GM12878 (cell line): Measurements from ENCODE around the gene PHC2. TPM values are rescaled to one million over a fixed set of nuclear protein-coding genes. Genes with fewer than 3 reads are reported as not detected.

Source experiments
- ATAC-seq: fragments of 200-7000 bp; cut with Tn5 transposase; 3 replicates; pipeline ENCODE4 v1.9.1; 2020; ENCODE audit warnings: mild to moderate bottlenecking, moderate library complexity
- BruUV-seq: library from RNA; stranded (reverse); fragments of 400-500 nt; replicated peaks from 2 replicates; lab custom pipeline; 2021; lab: Mats Ljungman, UMichigan
- CTCF ChIA-PET: fragments of 300-600 bp; sonication (Branson Sonifier 250); formaldehyde crosslinking; extraction: SDS; loops from one replicate; lab custom pipeline; 2021; ENCODE audit warnings: inconsistent platforms; lab: Yijun Ruan, JAX
- POLR2A ChIA-PET: fragments of 350-600 bp; formaldehyde crosslinking; extraction: SDS; loops from one replicate; lab custom pipeline; 2021; ENCODE audit warnings: inconsistent platforms; lab: Charles Lee
- RAD21 ChIA-PET: fragments of 300-600 bp; sonication (Branson Sonifier 250); formaldehyde crosslinking; loops from one replicate; lab custom pipeline; 2023; ENCODE audit warnings: antibody characterized with exemption; ENCODE audit not compliant: unreplicated experiment; lab: Charles Lee
- SMC1A ChIA-PET: fragments of 300-600 bp; sonication (Branson Sonifier 250); formaldehyde crosslinking; loops from one replicate; lab custom pipeline; 2023; ENCODE audit not compliant: unreplicated experiment, uncharacterized antibody; lab: Charles Lee
- DNase-seq: peaks from one replicate; pipeline ENCODE4 v3.0.0-alpha.2; 2011; ENCODE audit warnings: low read depth, low spot score
- FAIRE-seq: peaks from 3 replicates; lab custom pipeline; 2011; peaks lifted over from hg19 to GRCh38; lab: Jason Lieb, UNC
- H2AFZ ChIP-seq: 2 replicates; pipeline ENCODE4 v1.6.0; 2011; ENCODE audit warnings: low read depth, low read length, control low read depth; ENCODE audit not compliant: control insufficient read depth
- H3K27ac ChIP-seq: 2 replicates; pipeline ENCODE4 v1.5.1; 2011; ENCODE audit warnings: control low read depth; ENCODE audit not compliant: control insufficient read depth, insufficient read depth
- H3K27me3 ChIP-seq, 2 experiments: replicated peaks in 1 of 2; 2 replicates each; pipeline versions ENCODE4 v1.6.0 to v1.6.1; 2011; ENCODE audit warnings: low read length in 1 of 2; ENCODE audit not compliant: control insufficient read depth in 2 of 2, insufficient read depth in 2 of 2
- H3K36me3 ChIP-seq, 2 experiments: 2 replicates each; pipeline ENCODE4 v1.5.1; 2011; ENCODE audit warnings: low read length in 1 of 2; ENCODE audit not compliant: control insufficient read depth in 2 of 2, insufficient read depth in 2 of 2
- H3K4me1 ChIP-seq: 2 replicates; pipeline ENCODE4 v1.6.1; 2011; ENCODE audit warnings: mild to moderate bottlenecking, low read length, moderate library complexity, mixed read lengths; ENCODE audit not compliant: control insufficient read depth, insufficient read depth
- H3K4me2 ChIP-seq: 2 replicates; pipeline ENCODE4 v1.6.0; 2011; ENCODE audit warnings: control low read depth; ENCODE audit not compliant: control insufficient read depth, insufficient read depth
- H3K4me3 ChIP-seq: fragments of 200-600 bp; sonication (generic); 2 replicates; pipeline ENCODE4 v1.5.1; 2016
- H3K79me2 ChIP-seq: 2 replicates; pipeline ENCODE4 v1.6.0; 2011; ENCODE audit warnings: low read length; ENCODE audit not compliant: control insufficient read depth, insufficient read depth
- H3K9ac ChIP-seq: 2 replicates; pipeline ENCODE4 v1.8.0; 2011; ENCODE audit warnings: low read length, control low read depth, mixed read lengths; ENCODE audit not compliant: control insufficient read depth, insufficient read depth
- H3K9me3 ChIP-seq: replicated peaks from 3 replicates; pipeline ENCODE4 v1.5.1; 2011; ENCODE audit warnings: mild to moderate bottlenecking, low read length; ENCODE audit not compliant: control insufficient read depth, insufficient read depth
- H4K20me1 ChIP-seq: 2 replicates; pipeline ENCODE4 v1.6.0; 2011; ENCODE audit not compliant: control insufficient read depth, insufficient read depth
- E4F1 ChIP-seq: fragments of 450-650 bp; IDR thresholded peaks from 2 replicates; pipeline ENCODE4 v1.6.1; 2018; ENCODE audit warnings: borderline replicate concordance, mild to moderate bottlenecking; ENCODE audit not compliant: partially characterized antibody
- NFYA ChIP-seq: IDR thresholded peaks from 2 replicates; pipeline ENCODE4 v1.6.1; 2011; ENCODE audit warnings: low read depth, mild to moderate bottlenecking, low read length, improper control_type of control experiment, borderline replicate concordance
- NRF1 ChIP-seq: conservative IDR thresholded peaks from 2 replicates; pipeline ENCODE4 v1.6.1; 2011; ENCODE audit warnings: mild to moderate bottlenecking, low read depth, low read length, improper control_type of control experiment
- PAX8 ChIP-seq: fragments of 450-650 bp; IDR thresholded peaks from 2 replicates; pipeline ENCODE4 v1.6.1; 2017; ENCODE audit warnings: mild to moderate bottlenecking, moderate library complexity
- in situ Hi-C: fragments of 300-500 bp; cut with MboI; formaldehyde crosslinking; loops from 9 replicates; pipeline ENCODE4 v1.14.3; 2018; ENCODE audit warnings: mixed read lengths
- intact Hi-C: fragments of 100-400 bp; cut with micrococcal nuclease; formaldehyde crosslinking; loops from one replicate; pipeline ENCODE4 v1.14.2; 2022; ENCODE audit not compliant: unreplicated experiment
- polyA plus RNA-seq, 11 experiments: library from polyadenylated mRNA; depleted of rRNA in 4 of 11; unstranded in 6 of 11; stranded (reverse) in 5 of 11; fragments of >200 nt; fragmentation: Nextera tagmentation in 4 of 11; fragmentation: Illumina TruSeq in 1 of 11; extraction: Ambion mirVana in 4 of 11; extraction: Trizol in 1 of 11; gene quantifications; 1 replicate in 1 of 11; 2 replicates in 10 of 11; pipeline versions ENCODE4 v1.2.1 to v1.2.3, GENCODE V29; 2011 to 2016; ENCODE audit warnings: inconsistent platforms in 2 of 11, missing spikeins in 2 of 11, low read depth in 1 of 11
- total RNA-seq, 4 experiments: library from RNA; depleted of rRNA in 3 of 4; stranded (reverse); fragments of >200 nt in 3 of 4; fragmentation: Illumina TruSeq in 1 of 4; extraction: Trizol in 1 of 4; gene quantifications; 2 replicates each; pipeline versions ENCODE4 v1.2.1 to v1.2.3, GENCODE V29; 2013 to 2021
- TF ChIP-seq, protein P1 (sequence below): fragments of 450-650 bp; conservative IDR thresholded peaks from 2 replicates; pipeline ENCODE4 v1.6.1; 2017; ENCODE audit warnings: mild to moderate bottlenecking, moderate library complexity
- TF ChIP-seq, protein P2 (sequence below): IDR thresholded peaks from 2 replicates; pipeline ENCODE4 v1.6.1; 2012; ENCODE audit warnings: improper control_type of control experiment, low read depth, low read length; ENCODE audit not compliant: insufficient replicate concordance

The PHC2 gene
- total and polyA plus RNA-seq, 10 of the 15 experiments (the other 5 are each of a cell fraction or from before 2014, with no cell fraction given) = 2.0 to 35.9 (median 16.4) TPM

- no peaks in the 10 kb centered on the region for H4K20me1 ChIP-seq
- H3K4me1 ChIP-seq = peaks cover 7% of the 10 kb centered on the region
- in situ Hi-C loops = no loop called here
- H3K36me3 ChIP-seq = 0 out of 4 replicates have a peak, but pooled peaks cover 0 to under 1% of the 10 kb centered on the region in 2 experiments
- H3K4me2 ChIP-seq = 0 out of 2 replicates have a peak overlapping the region, but pooled peaks have one; percentile 20
- intact Hi-C loops = loop anchor here (5.0 kb wide), 1 partner anchor 138 kb away; no protein-coding TSS in a partner anchor
- no TSS peak for BruUV-seq
- no peak overlapping the region for H3K27ac ChIP-seq
- no peaks in the 10 kb centered on the region for H3K9me3 ChIP-seq
- H2AFZ ChIP-seq = no peak overlapping the region
- FAIRE-seq (no peak), DNase-seq (no peak), ATAC-seq (no peak)
- ChIA-PET POLR2A (no interaction called here), RAD21 (interaction anchor here (1.1 kb wide), 1 partner anchor 13 kb away, joined by 4 read pairs; no protein-coding TSS in a partner anchor), SMC1A (interaction anchor here (1.7 to 8.4 kb wide), 3 partner anchors 10 to 178 kb away, joined by 5 to 149 read pairs (median 6); no protein-coding TSS in a partner anchor), CTCF (interaction anchor here (0.7 to 9.8 kb wide), 4 partner anchors 10 to 178 kb away, joined by 3 to 239 read pairs (median 42); no protein-coding TSS in a partner anchor)
- 0 out of 2 replicates have a peak overlapping the region, but pooled peaks have one; percentile 74 for H3K4me3 ChIP-seq
- TF ChIP-seq NRF1 (no peak), E4F1 (no peak), PAX8 (no peak), NFYA (no peak)
- TF ChIP-seq, protein P1, sequence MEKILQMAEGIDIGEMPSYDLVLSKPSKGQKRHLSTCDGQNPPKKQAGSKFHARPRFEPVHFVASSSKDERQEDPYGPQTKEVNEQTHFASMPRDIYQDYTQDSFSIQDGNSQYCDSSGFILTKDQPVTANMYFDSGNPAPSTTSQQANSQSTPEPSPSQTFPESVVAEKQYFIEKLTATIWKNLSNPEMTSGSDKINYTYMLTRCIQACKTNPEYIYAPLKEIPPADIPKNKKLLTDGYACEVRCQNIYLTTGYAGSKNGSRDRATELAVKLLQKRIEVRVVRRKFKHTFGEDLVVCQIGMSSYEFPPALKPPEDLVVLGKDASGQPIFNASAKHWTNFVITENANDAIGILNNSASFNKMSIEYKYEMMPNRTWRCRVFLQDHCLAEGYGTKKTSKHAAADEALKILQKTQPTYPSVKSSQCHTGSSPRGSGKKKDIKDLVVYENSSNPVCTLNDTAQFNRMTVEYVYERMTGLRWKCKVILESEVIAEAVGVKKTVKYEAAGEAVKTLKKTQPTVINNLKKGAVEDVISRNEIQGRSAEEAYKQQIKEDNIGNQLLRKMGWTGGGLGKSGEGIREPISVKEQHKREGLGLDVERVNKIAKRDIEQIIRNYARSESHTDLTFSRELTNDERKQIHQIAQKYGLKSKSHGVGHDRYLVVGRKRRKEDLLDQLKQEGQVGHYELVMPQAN = no peak
- TF ChIP-seq, protein P2, sequence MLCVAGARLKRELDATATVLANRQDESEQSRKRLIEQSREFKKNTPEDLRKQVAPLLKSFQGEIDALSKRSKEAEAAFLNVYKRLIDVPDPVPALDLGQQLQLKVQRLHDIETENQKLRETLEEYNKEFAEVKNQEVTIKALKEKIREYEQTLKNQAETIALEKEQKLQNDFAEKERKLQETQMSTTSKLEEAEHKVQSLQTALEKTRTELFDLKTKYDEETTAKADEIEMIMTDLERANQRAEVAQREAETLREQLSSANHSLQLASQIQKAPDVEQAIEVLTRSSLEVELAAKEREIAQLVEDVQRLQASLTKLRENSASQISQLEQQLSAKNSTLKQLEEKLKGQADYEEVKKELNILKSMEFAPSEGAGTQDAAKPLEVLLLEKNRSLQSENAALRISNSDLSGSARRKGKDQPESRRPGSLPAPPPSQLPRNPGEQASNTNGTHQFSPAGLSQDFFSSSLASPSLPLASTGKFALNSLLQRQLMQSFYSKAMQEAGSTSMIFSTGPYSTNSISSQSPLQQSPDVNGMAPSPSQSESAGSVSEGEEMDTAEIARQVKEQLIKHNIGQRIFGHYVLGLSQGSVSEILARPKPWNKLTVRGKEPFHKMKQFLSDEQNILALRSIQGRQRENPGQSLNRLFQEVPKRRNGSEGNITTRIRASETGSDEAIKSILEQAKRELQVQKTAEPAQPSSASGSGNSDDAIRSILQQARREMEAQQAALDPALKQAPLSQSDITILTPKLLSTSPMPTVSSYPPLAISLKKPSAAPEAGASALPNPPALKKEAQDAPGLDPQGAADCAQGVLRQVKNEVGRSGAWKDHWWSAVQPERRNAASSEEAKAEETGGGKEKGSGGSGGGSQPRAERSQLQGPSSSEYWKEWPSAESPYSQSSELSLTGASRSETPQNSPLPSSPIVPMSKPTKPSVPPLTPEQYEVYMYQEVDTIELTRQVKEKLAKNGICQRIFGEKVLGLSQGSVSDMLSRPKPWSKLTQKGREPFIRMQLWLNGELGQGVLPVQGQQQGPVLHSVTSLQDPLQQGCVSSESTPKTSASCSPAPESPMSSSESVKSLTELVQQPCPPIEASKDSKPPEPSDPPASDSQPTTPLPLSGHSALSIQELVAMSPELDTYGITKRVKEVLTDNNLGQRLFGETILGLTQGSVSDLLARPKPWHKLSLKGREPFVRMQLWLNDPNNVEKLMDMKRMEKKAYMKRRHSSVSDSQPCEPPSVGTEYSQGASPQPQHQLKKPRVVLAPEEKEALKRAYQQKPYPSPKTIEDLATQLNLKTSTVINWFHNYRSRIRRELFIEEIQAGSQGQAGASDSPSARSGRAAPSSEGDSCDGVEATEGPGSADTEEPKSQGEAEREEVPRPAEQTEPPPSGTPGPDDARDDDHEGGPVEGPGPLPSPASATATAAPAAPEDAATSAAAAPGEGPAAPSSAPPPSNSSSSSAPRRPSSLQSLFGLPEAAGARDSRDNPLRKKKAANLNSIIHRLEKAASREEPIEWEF = no peak
- peaks cover 8% of the 10 kb centered on the region for H3K79me2 ChIP-seq
- H3K27me3 ChIP-seq = no peaks in the 10 kb centered on the region
- no peak overlapping the region for H3K9ac ChIP-seq
Measured at GRCh38 chr1:33473900-33474299, 43.0 kb upstream of the PHC2 start.
